ENCODE measurements around the gene HPCAL4. TPM values are rescaled to one million over a fixed set of nuclear protein-coding genes. Genes with fewer than 3 reads are reported as not detected.

HPCAL4 gene
- total RNA-seq, 1 donor from 2014 or later = 0.49 TPM

DNA sequence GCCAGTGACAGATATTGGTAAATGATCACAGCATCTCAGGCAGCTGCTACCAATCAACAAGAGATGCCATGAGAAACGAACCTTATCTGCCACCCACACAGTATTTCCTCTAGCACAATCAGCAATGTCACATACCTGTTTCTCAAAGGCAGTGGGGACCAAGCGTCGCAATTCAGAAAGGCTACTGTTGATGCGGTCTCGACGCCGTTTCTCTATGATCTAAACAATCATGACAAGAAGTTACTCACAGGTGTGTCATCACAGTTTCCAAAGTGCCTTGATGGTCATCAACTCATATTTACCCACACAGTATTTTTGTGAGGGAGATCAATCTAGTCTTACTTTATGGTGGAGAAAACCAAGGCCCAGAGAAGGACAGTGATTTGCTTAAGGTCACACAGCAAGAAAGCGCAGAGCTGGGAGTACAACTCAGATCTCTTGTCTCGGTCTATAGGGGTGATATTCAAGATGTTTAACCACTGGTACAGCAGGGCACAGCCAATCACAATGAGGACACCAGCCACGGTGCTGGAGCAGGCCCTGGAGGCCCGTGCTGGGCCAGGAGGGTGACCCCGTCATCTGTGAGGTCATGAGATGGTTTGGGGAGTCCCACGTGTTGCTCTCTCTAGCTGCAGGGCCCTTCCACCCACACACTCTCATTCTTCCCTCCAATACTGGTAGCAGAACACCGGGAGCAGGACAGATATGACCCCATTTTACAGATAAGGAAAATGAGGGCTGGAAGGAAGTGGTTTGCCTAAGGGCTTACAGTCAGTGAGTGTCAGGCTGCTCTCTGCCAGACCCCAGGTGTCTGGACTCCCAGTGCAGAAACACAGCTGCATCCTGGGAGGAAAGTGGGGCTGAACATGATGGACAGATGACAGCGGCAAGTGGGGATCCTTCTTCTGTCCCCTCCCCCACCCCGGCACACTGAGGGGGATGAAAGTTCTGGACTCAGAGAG is 59.6 kb downstream of the HPCAL4 start:
- Mint-ChIP-seq H3K36me3 (ENCODE audit: low read depth) (no peaks in the 10 kb centered on the region), H3K27me3 (ENCODE audit: low read depth) (peaks cover 12% of the 10 kb centered on the region), H3K9me3 (no peaks in the 10 kb centered on the region), H3K4me1 (peaks cover 35% of the 10 kb centered on the region), H3K4me3 (no peak overlapping the region), H3K27ac (ENCODE audit: unreplicated experiment) (no peak overlapping the region)
- TF ChIP-seq, protein P1, sequence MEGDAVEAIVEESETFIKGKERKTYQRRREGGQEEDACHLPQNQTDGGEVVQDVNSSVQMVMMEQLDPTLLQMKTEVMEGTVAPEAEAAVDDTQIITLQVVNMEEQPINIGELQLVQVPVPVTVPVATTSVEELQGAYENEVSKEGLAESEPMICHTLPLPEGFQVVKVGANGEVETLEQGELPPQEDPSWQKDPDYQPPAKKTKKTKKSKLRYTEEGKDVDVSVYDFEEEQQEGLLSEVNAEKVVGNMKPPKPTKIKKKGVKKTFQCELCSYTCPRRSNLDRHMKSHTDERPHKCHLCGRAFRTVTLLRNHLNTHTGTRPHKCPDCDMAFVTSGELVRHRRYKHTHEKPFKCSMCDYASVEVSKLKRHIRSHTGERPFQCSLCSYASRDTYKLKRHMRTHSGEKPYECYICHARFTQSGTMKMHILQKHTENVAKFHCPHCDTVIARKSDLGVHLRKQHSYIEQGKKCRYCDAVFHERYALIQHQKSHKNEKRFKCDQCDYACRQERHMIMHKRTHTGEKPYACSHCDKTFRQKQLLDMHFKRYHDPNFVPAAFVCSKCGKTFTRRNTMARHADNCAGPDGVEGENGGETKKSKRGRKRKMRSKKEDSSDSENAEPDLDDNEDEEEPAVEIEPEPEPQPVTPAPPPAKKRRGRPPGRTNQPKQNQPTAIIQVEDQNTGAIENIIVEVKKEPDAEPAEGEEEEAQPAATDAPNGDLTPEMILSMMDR (conservative IDR thresholded peaks at IDR 0.05) = no peak
- no peak for DNase-seq (ENCODE audit: low read depth, low spot score)

DNA sequence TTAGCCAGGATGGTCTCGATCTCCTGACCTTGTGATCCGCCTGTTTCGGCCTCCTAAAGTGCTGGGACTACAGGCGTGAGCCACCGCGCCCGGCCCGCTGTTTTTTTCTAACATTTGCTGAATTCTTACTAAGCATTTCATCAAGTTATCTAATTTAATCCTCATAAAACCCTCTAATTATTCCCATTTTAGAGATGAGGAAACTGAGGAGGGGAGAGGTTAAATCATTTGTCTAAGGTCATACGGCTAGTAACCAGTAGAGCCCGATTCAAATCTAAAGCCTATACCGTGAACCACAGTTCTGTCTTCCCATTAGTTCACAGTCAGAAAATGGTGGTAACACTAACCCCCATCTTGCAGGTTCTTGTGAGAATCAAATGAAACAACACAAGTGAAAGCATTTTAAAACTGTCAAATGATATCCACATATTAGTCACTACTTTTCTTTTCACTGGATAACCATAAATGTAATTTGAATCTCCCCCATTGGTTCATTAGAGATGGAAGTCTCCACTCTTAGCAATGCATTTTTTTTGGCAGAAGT is 62.4 kb downstream of the HPCAL4 start:
- H3K36me3 Mint-ChIP-seq (ENCODE audit: low read depth) = no peaks in the 10 kb centered on the region
- H3K9me3 Mint-ChIP-seq = no peaks in the 10 kb centered on the region
- TF ChIP-seq, protein P1 (conservative IDR thresholded peaks at IDR 0.05) = no peak
- no peak for DNase-seq (ENCODE audit: low read depth, low spot score)
- H3K4me3 Mint-ChIP-seq = no peak overlapping the region
- H3K4me1 Mint-ChIP-seq = peaks cover 14% of the 10 kb centered on the region
- H3K27ac Mint-ChIP-seq (ENCODE audit: unreplicated experiment) = no peak overlapping the region
- H3K27me3 Mint-ChIP-seq (ENCODE audit: low read depth) = peaks cover 8% of the 10 kb centered on the region

Other genes starting within 250 kb of the HPCAL4 start
- 0.19 TPM in 1 of 2 replicates, not detected in the other for gene BMP8A, start 199.8 kb downstream of the HPCAL4 start, total RNA-seq
- gene PABPC4, start 114.6 kb downstream of the HPCAL4 start, total RNA-seq = 318 and 321 TPM in 2 replicates
- gene HEYL, start 51.8 kb downstream of the HPCAL4 start, total RNA-seq = 4.9 and 5.0 TPM in 2 replicates
- not detected in 2 replicates for gene NT5C1A, start 19.3 kb downstream of the HPCAL4 start, total RNA-seq
- 51.3 and 56.2 TPM in 2 replicates for gene PPIE, start 47.4 kb upstream of the HPCAL4 start, total RNA-seq
- 0.75 and 0.77 TPM in 2 replicates for gene OXCT2, start 79.9 kb upstream of the HPCAL4 start, total RNA-seq
- 1.2 and 1.4 TPM in 2 replicates for gene BMP8B, start 97.4 kb upstream of the HPCAL4 start, total RNA-seq
- gene TRIT1, start 192.1 kb upstream of the HPCAL4 start, total RNA-seq = 35.4 and 35.9 TPM in 2 replicates
- gene MYCL, start 210.5 kb upstream of the HPCAL4 start, total RNA-seq = 23.0 and 25.8 TPM in 2 replicates

Measured in neural crest cell (in vitro differentiated cells).